GM23248 (cell line): ENCODE data around the gene CDC37. TPM values are rescaled to one million over a fixed set of nuclear protein-coding genes. Genes with fewer than 3 reads are reported as not detected.

Experiments used
- DNase-seq: peaks from one replicate; pipeline ENCODE4 v3.0.0-alpha.2; 2015
- H2AFZ ChIP-seq: fragments of 200-600 bp; sonication (generic); 2 replicates; pipeline ENCODE4 v1.6.1; 2016; ENCODE audit warnings: antibody characterized with exemption
- H3F3A ChIP-seq: fragments of 200-600 bp; sonication (generic); 2 replicates; pipeline ENCODE4 v1.6.1; 2016; ENCODE audit warnings: mild to moderate bottlenecking, antibody characterized with exemption, mixed run types; ENCODE audit not compliant: insufficient read depth
- H3K27ac ChIP-seq: fragments of 200-600 bp; sonication (generic); 2 replicates; pipeline ENCODE4 v1.5.1; 2016; ENCODE audit warnings: mild to moderate bottlenecking
- H3K27me3 ChIP-seq: fragments of 200-600 bp; sonication (generic); replicated peaks from 2 replicates; pipeline ENCODE4 v1.6.1; 2016; ENCODE audit warnings: mild to moderate bottlenecking; ENCODE audit not compliant: insufficient read depth
- H3K36me3 ChIP-seq: fragments of 200-600 bp; sonication (generic); 2 replicates; pipeline ENCODE4 v1.6.1; 2016; ENCODE audit warnings: low read depth, mild to moderate bottlenecking
- H3K4me1 ChIP-seq: fragments of 200-600 bp; sonication (generic); 2 replicates; pipeline ENCODE4 v1.6.1; 2016; ENCODE audit warnings: mild to moderate bottlenecking; ENCODE audit not compliant: insufficient read depth
- H3K4me2 ChIP-seq: fragments of 200-600 bp; sonication (generic); one replicate; pipeline ENCODE4 v1.6.1; 2016; ENCODE audit warnings: mild to moderate bottlenecking; ENCODE audit not compliant: unreplicated experiment
- H3K4me3 ChIP-seq: fragments of 200-600 bp; sonication (generic); 2 replicates; pipeline ENCODE4 v1.5.1; 2016; ENCODE audit warnings: mild to moderate bottlenecking
- H3K79me2 ChIP-seq: fragments of 200-600 bp; sonication (generic); 2 replicates; pipeline ENCODE4 v1.6.1; 2016; ENCODE audit warnings: mild to moderate bottlenecking; ENCODE audit not compliant: insufficient read depth
- H3K9ac ChIP-seq: fragments of 200-600 bp; sonication (generic); 2 replicates; pipeline ENCODE4 v1.6.1; 2016; ENCODE audit warnings: mild to moderate bottlenecking
- H3K9me2 ChIP-seq: fragments of 200-600 bp; sonication (generic); 2 replicates; pipeline ENCODE4 v1.6.1; 2016; ENCODE audit warnings: mixed run types, mild to moderate bottlenecking, moderate library complexity; ENCODE audit not compliant: insufficient read depth
- H3K9me3 ChIP-seq: fragments of 200-600 bp; sonication (generic); one replicate; pipeline ENCODE4 v1.6.1; 2017; ENCODE audit warnings: low read depth
- H4K20me1 ChIP-seq: fragments of 200-600 bp; sonication (generic); 2 replicates; pipeline ENCODE4 v1.6.0; 2016; ENCODE audit not compliant: insufficient read depth
- EZH2 ChIP-seq: fragments of 200-600 bp; sonication (generic); IDR thresholded peaks from 2 replicates; pipeline ENCODE4 v1.6.1; 2018; ENCODE audit warnings: antibody characterized with exemption, mild to moderate bottlenecking; ENCODE audit not compliant: insufficient read depth, poor library complexity, severe bottlenecking
- EZH2phosphoT487 ChIP-seq: fragments of 200-600 bp; sonication (generic); IDR thresholded peaks from 2 replicates; pipeline ENCODE4 v1.6.1; 2018; ENCODE audit warnings: antibody characterized with exemption, moderate library complexity, mild to moderate bottlenecking, low read depth; ENCODE audit not compliant: insufficient read depth
- WGBS, 2 experiments: methylation state at CpG; one replicate each; pipeline ENCODE4 v1.1.6; 2015 to 2017; ENCODE audit warnings: low lambda C conversion rate in 2 of 2, low coverage in 1 of 2; ENCODE audit errors: missing lambda C conversion rate in 2 of 2; 5-methylcytosine and 5-hydroxymethylcytosine counted together
- in situ Hi-C: fragments of 300-500 bp; cut with MboI; formaldehyde crosslinking; loops from 2 replicates; pipeline ENCODE4 v1.15.0; 2020
- polyA plus RNA-seq: library from polyadenylated mRNA; unstranded; fragments of >200 nt; fragmentation: Nextera tagmentation; extraction: Ambion mirVana; gene quantifications from 2 replicates; pipeline ENCODE4 v1.2.1, GENCODE V29; 2016
- total RNA-seq: library from RNA; depleted of rRNA; stranded (reverse); fragments of >200 nt; shearing (Covaris generic); gene quantifications from 2 replicates; pipeline ENCODE4 v1.2.3, GENCODE V29; 2014

Gene CDC37
- total and polyA plus RNA-seq, 2 experiments from 2014 or later, result 291 to 301 TPM

DNA sequence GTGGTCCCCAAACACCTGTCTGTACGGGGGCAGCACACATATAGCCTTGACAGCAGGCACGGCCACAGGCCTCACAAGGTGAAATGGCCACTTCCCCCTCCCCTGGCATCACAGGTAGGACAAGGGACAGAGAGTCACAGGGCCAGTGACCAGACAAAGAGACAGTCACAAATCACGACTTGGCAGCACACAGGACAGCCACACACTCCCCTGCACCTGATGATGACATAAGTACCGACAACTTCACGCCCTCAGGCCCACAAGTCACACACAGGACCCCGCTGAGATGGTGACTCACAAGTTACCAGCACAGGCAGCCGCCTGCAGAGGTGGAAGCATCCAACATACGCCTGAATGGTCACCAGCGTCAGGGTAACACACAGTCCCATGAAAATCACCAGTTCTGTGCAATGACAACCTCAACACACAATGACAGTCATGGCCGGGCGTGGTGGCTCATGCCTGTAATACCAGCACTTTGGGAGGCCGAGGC lies 39.5 kb downstream of the CDC37 start:
- DNase-seq, result no peak
- Histone ChIP-seq H3F3A (no peaks in the 10 kb centered on the region), H3K9me3 (no peaks in the 10 kb centered on the region), H3K9ac (no peak overlapping the region), H3K36me3 (peaks cover 9% of the 10 kb centered on the region; the same call in 1 of the 2 replicates), H3K79me2 (no peaks in the 10 kb centered on the region), H3K4me3 (no peak overlapping the region), H3K4me2 (no peak overlapping the region), H3K27me3 (no peaks in the 10 kb centered on the region), H2AFZ (no peak overlapping the region), H3K27ac (no peak overlapping the region), H4K20me1 (no peaks in the 10 kb centered on the region), H3K9me2 (no peaks in the 10 kb centered on the region), H3K4me1 (no peaks in the 10 kb centered on the region)
- TF ChIP-seq EZH2 (no peak), EZH2phosphoT487 (no peak)
- 86 to 90% methylated on average over 12 of the region's 12 CpGs for WGBS, 2 experiments
- in situ Hi-C loops, result no loop called here

DNA sequence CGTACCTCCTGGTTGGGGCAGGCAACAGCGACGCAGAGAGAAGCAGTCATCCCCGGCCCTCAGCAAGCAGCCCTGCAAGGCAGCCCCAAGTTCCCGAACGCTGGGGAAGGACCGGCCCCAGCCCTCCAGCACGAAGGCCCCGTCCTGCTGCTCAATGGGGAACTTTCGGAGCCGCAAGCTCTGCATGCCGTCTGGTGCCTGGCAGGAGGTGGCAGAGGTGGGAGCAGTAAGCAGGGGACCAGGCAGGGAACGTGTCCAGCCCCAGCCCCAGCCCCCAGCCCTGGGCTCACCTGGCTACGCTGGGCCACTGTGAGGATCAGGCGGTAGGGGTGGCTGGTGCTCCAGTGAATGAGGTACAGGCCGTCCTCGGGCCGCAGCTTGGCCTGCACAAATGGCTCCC lies 41.1 kb downstream of the CDC37 start:
- no peaks in the 10 kb centered on the region for H3K79me2 ChIP-seq
- H3K4me1 ChIP-seq, result no peaks in the 10 kb centered on the region
- no peaks in the 10 kb centered on the region for H3K27me3 ChIP-seq
- no peak overlapping the region for H3K27ac ChIP-seq
- DNase-seq, result no peak
- H2AFZ ChIP-seq, result no peak overlapping the region
- TF ChIP-seq EZH2phosphoT487 (no peak), EZH2 (no peak)
- H3F3A ChIP-seq, result no peaks in the 10 kb centered on the region
- no peaks in the 10 kb centered on the region for H3K9me2 ChIP-seq
- H4K20me1 ChIP-seq, result no peaks in the 10 kb centered on the region
- H3K4me2 ChIP-seq, result no peak overlapping the region
- 91 to 93% methylated on average over 17 to 18 of the region's 18 CpGs for WGBS, 2 experiments
- H3K4me3 ChIP-seq, result no peak overlapping the region
- in situ Hi-C loops, result no loop called here
- peaks cover 6% of the 10 kb centered on the region; the same call in 1 of the 2 replicates for H3K36me3 ChIP-seq
- H3K9ac ChIP-seq, result no peak overlapping the region
- H3K9me3 ChIP-seq, result no peaks in the 10 kb centered on the region

DNA sequence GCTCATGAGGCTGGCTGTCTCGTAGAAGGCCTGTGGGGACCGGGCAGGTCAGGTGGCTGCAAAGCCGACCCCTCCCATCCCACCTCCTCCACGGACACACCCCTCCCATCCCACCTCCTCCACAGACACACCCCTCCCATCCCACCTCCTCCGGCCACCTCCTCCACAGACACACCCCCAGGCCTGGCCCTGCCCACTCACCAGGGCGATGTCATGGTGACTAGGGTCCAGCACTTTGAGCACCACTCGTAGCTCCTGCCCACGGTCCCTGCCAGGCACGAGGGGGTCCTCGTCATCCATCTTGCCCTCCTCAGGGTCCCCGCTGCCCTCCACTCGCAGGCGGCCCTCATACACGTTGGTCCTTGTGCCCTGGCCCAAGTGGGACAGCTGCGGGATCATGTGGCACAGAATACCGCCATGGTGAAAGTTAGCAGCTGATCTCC lies 41.8 kb downstream of the CDC37 start:
- no peaks in the 10 kb centered on the region for H3F3A ChIP-seq
- H3K4me2 ChIP-seq, result no peak overlapping the region
- H3K4me3 ChIP-seq, result no peak overlapping the region
- H3K27me3 ChIP-seq, result no peaks in the 10 kb centered on the region
- H2AFZ ChIP-seq, result no peak overlapping the region
- in situ Hi-C loops, result no loop called here
- no peak overlapping the region for H3K27ac ChIP-seq
- H3K36me3 ChIP-seq, result no peaks in the 10 kb centered on the region; the same call in 1 of the 2 replicates
- H3K9me3 ChIP-seq, result no peaks in the 10 kb centered on the region
- H3K4me1 ChIP-seq, result no peaks in the 10 kb centered on the region
- no peaks in the 10 kb centered on the region for H3K79me2 ChIP-seq
- TF ChIP-seq EZH2 (no peak), EZH2phosphoT487 (no peak)
- no peaks in the 10 kb centered on the region for H3K9me2 ChIP-seq
- WGBS, 2 experiments, result 80 to 92% methylated on average over 12 to 16 of the region's 16 CpGs
- no peak for DNase-seq
- H4K20me1 ChIP-seq, result no peaks in the 10 kb centered on the region
- no peak overlapping the region for H3K9ac ChIP-seq

DNA sequence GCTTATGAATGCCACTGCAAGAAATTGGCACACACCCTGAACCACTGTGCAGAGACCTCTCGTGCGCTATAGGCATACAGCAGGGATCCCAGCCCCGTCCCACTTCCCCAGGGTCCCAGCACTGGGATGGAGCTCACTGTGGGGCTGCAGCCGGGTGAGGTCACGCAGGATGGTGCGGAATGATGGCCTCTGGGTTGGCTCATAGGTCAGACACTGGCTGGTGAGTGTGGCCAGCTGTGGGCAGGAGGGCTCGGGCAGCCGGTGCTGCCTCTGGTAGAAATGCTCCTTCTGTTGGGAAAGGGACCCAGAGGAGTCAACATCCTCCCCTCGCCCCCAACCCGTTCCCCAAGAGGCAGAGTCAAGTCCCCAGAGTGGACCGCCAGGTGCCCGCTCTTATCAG lies 46.9 kb downstream of the CDC37 start:
- Histone ChIP-seq H3K4me3 (no peak overlapping the region), H3K36me3 (peaks cover 10% of the 10 kb centered on the region; the same call in 1 of the 2 replicates), H3F3A (no peaks in the 10 kb centered on the region), H3K9me2 (no peaks in the 10 kb centered on the region), H3K9me3 (no peaks in the 10 kb centered on the region), H3K4me1 (no peaks in the 10 kb centered on the region), H3K79me2 (no peaks in the 10 kb centered on the region), H3K4me2 (no peak overlapping the region), H2AFZ (no peak overlapping the region), H4K20me1 (no peaks in the 10 kb centered on the region), H3K9ac (no peak overlapping the region), H3K27ac (no peak overlapping the region), H3K27me3 (no peaks in the 10 kb centered on the region)
- 96 to 100% methylated on average over 10 to 12 of the region's 12 CpGs for WGBS, 2 experiments
- no peak for DNase-seq
- in situ Hi-C loops, result no loop called here
- TF ChIP-seq EZH2phosphoT487, result no peak
- TF ChIP-seq EZH2, result no peak
